OCI-M2 (cell line): Measurements from ENCODE around the gene SLC25A23.
"Not testable (repeated sequence)": the region's sequence is repeated elsewhere in the genome, so short reads cannot be mapped to it uniquely, and the experiment has no call there.

Source experiments
- DNase-seq: peaks from one replicate; lab custom pipeline; 2025; ENCODE audit not compliant: unreplicated experiment; lab: John Stamatoyannopoulos, UW

The SLC25A23 gene

GRCh38 chr19:6457958-6458694, 1.5 kb downstream of the SLC25A23 start:
- DNase-seq: no peak

- no peak for DNase-seq
These were observed 3.7 kb downstream of the SLC25A23 start for GRCh38 chr19:6455924-6456323.

GRCh38 chr19:6453951-6454565, 5.5 kb downstream of the SLC25A23 start:
- DNase-seq: no peak

GRCh38 chr19:6452899-6453298, 6.7 kb downstream of the SLC25A23 start:
- no peak for DNase-seq

DNA sequence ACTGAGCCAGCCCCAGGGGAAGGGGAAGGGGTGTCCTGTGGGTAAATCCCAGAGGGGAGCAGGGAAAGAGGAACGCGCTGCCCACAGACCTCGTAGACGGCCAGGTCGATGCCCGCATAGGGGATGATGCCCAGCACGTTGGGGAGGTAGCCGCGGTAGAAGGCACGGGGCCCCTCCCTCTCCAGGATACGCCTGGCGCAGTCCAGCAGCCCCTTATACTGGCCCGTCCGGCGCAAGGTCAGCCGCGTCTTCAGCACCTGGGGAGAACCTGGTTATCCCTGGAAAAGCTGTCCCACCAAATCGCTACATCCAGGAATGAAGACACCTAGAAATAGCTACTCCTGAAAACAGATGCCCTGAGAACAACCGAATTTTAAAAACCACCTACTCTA, 7.4 kb downstream of the SLC25A23 start:
- no peak for DNase-seq

DNA sequence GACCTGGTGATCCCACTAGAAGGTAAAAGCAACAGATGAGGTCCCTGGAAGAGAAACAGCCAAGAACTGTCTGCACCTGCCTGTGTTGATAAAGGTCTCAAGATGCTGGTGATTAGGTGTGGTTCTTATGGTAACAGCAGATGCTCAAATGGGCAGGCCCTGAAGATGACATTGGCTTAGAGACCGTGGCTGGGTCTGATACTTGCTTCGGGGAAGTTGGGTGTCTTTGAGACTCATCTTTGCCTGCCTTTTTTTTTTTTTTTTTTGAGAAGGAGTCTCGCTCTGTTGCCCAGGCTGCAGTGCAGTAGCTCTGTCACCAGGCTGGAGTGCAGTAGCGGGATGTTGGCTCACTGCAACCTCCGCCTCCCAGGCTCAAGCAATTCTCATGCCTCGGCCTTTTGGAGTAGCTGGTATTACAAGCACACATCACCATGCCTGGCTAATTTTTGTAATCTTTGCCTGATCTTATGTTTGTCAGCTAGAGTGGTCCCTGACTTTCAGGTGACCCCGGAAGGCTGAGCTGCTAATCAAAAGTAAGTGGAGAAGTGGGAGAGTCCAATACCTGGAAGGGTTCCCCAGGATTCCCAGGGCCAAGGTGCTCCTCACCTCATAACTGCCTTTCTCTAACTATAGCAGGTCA, 7.9 kb downstream of the SLC25A23 start:
- no peak for DNase-seq

GRCh38 chr19:6450166-6450565, 9.4 kb downstream of the SLC25A23 start:
- DNase-seq: no peak

- no peak for DNase-seq
These were observed 11.5 kb downstream of the SLC25A23 start for GRCh38 chr19:6448045-6448444.

GRCh38 chr19:6446452-6446851, 13.1 kb downstream of the SLC25A23 start:
- DNase-seq: no peak

- DNase-seq: no peak
These were observed 15.6 kb downstream of the SLC25A23 start for GRCh38 chr19:6443986-6444385.

- DNase-seq: no peak
These were observed 17.4 kb downstream of the SLC25A23 start for GRCh38 chr19:6442087-6442688.

- DNase-seq: no peak
These were observed 18.7 kb downstream of the SLC25A23 start for GRCh38 chr19:6440905-6441304.

DNA sequence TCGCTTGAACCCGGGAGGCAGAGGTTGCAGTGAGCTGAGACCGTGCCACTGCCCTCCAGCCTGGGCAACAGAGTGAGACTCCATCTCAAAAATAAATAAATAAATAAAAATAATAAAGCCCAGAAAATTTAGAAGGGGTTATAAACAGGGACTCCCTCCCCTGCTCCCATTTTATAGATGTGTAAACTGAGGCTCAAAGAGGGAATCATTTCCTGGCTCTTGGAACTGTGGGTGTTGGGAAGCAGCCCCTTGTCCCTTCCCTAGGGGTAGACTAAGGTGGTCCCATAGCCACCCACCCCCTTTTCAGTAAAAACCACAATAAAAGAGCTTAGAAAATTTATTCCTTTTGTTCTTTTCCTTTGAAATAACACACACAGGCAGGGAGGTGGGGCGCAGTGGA, 19.8 kb downstream of the SLC25A23 start:
- no peak for DNase-seq

DNA sequence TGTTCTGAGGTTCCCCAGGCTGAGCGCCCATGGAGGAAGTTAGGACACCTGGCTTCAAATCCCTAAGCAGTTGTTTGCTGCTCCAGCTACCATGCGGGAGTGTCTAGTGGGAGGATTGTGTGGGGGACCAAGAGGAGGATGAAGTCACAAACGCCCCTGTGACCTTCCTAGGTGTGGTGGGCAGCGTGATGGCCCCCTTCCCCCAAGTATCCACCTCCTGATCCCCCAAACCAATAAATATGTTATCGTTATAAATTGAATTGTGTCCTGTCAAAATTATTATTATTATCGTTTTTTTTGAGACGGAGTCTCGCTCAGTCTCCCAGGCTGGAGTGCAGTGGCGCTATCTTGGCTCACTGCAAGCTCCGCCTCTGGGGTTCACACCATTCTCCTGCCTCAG, 25.9 kb downstream of the SLC25A23 start, which contains the start of gene SLC25A41:
SLC25A41 (minus strand) TSS at position 101 of the 400 bp plus-strand sequence; CDS start at position 31, 70 bp downstream.
- no peak for DNase-seq

GRCh38 chr19:6433165-6433564, 26.4 kb downstream of the SLC25A23 start:
- DNase-seq: no peak

- no peak for DNase-seq
These were observed 27.7 kb downstream of the SLC25A23 start for GRCh38 chr19:6431891-6432290.

- DNase-seq: no peak
These were observed 30.0 kb downstream of the SLC25A23 start for GRCh38 chr19:6429419-6430221.

DNA sequence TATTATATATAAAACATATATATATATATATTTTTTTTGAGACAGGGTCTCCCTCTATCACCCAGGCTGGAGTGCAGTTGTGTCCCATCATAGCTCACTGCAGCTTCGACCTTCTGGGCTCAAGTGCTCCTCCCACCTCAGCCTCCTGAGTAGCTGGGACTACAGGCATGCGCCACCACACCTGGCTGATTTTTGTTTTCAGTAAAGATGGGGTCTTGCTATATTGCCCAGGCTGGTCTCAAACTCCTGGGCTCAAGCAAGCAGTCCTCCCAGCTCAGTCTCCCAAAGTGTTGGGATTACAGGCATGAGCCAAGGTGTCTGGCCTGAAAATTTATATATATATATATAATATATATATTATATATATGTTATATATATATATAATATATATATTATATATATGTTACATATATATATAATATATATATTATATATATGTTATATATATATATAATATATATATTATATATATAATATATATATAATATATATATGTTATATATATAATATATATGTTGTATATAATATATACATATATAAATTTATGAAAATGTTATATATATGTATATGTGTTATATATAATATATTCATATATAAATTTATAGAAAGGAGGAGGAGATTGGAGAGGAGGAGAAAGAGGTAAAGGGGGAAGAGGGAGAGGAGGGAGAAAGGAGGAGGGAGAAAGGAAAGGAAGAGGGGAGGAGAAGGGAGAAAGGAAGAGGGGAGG, 30.7 kb downstream of the SLC25A23 start:
- not testable (repeated sequence) for DNase-seq

DNA sequence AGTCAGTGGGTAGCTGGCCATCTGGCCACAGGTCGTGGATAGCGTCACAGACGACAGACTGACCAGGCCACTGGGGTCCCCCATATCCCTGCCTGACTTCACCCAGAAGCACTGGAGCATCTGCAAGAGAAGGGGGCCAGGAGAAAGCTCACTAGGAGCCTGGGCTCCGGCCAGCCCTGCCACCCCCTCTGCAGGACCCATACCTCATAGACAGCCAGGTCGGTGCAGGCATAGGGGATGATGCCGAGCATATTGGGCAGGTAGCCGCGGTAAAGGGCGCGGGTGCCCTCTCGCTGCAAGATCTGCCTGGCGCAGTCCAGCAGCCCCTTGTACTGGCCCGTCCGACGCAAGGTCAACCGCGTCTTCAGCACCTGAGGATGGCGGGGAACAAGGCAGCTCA, 32.5 kb downstream of the SLC25A23 start:
- DNase-seq: no peak
